T-helper 2 cell treated with Interferon-gamma antibody and Interleukin-4, amounts not matched to agents 100 ng/mL and 5 ng/mL, for 36 hours (primary cell): ENCODE data around the gene PRDM11. TPM values are rescaled to one million over a fixed set of nuclear protein-coding genes. Genes with fewer than 3 reads are reported as not detected.

Experiments used
- intact Hi-C: fragments of 100-400 bp; cut with micrococcal nuclease; formaldehyde crosslinking; loops from one replicate; pipeline ENCODE4 v1.15.1; 2023
- total RNA-seq: library from RNA; stranded (reverse); gene quantifications from 2 replicates; pipeline ENCODE4 v1.2.3, GENCODE V29; 2022

The PRDM11 gene
- total RNA-seq, 1 donor from 2014 or later, result 3.0 TPM

- intact Hi-C loops, result no loop called here
Measured at GRCh38 chr11:45156741-45157140, 10.3 kb downstream of the PRDM11 start.

- intact Hi-C loops, result no loop called here
Measured at GRCh38 chr11:45157247-45158209, 11.1 kb downstream of the PRDM11 start.

- intact Hi-C loops, result no loop called here
Measured at GRCh38 chr11:45158210-45158731, 11.8 kb downstream of the PRDM11 start.

- intact Hi-C loops, result no loop called here
Measured at GRCh38 chr11:45158891-45159605, 12.6 kb downstream of the PRDM11 start.

GRCh38 chr11:45159781-45160365 lies 13.4 kb downstream of the PRDM11 start:
- intact Hi-C loops, result no loop called here

- intact Hi-C loops, result no loop called here
Measured at GRCh38 chr11:45161252-45162063, 15.0 kb downstream of the PRDM11 start.

GRCh38 chr11:45162064-45162375 lies 15.6 kb downstream of the PRDM11 start:
- intact Hi-C loops, result no loop called here

- intact Hi-C loops, result no loop called here
Measured at GRCh38 chr11:45162916-45163879, 16.8 kb downstream of the PRDM11 start.

GRCh38 chr11:45163956-45164575 lies 17.6 kb downstream of the PRDM11 start:
- intact Hi-C loops, result no loop called here

GRCh38 chr11:45165386-45165785 lies 18.9 kb downstream of the PRDM11 start:
- intact Hi-C loops, result no loop called here

GRCh38 chr11:45165806-45166603 lies 19.6 kb downstream of the PRDM11 start:
- intact Hi-C loops, result no loop called here

- intact Hi-C loops, result no loop called here
Measured at GRCh38 chr11:45166604-45166897, 20.1 kb downstream of the PRDM11 start.

GRCh38 chr11:45167283-45167682 lies 20.8 kb downstream of the PRDM11 start:
- intact Hi-C loops, result no loop called here

- intact Hi-C loops, result no loop called here
Measured at GRCh38 chr11:45168366-45169130, 22.1 kb downstream of the PRDM11 start.

- intact Hi-C loops, result no loop called here
Measured at GRCh38 chr11:45169310-45170072, 23.1 kb downstream of the PRDM11 start.

GRCh38 chr11:45170484-45170883 lies 24.0 kb downstream of the PRDM11 start:
- intact Hi-C loops, result no loop called here

- intact Hi-C loops, result no loop called here
Measured at GRCh38 chr11:45171550-45171949, 25.1 kb downstream of the PRDM11 start.
